HEK293T (cell line): ENCODE results near the gene CCL26.

ENCODE experiments used
- BHLHE40 ChIP-seq: fragments of 450-650 bp; IDR thresholded peaks from 2 replicates; pipeline ENCODE4 v1.6.1; 2016; ENCODE audit warnings: mild to moderate bottlenecking, moderate library complexity, borderline replicate concordance
- FOXA1 ChIP-seq: fragments of 450-650 bp; IDR thresholded peaks from 2 replicates; pipeline ENCODE4 v1.6.1; 2016; ENCODE audit warnings: mild to moderate bottlenecking
- FOXK2 ChIP-seq: fragments of 450-650 bp; IDR thresholded peaks from 2 replicates; pipeline ENCODE4 v1.6.1; 2016; ENCODE audit warnings: mild to moderate bottlenecking
- LEF1 ChIP-seq: fragments of 450-650 bp; IDR thresholded peaks from 2 replicates; pipeline ENCODE4 v1.6.1; 2017; ENCODE audit warnings: mild to moderate bottlenecking, borderline replicate concordance

DNA sequence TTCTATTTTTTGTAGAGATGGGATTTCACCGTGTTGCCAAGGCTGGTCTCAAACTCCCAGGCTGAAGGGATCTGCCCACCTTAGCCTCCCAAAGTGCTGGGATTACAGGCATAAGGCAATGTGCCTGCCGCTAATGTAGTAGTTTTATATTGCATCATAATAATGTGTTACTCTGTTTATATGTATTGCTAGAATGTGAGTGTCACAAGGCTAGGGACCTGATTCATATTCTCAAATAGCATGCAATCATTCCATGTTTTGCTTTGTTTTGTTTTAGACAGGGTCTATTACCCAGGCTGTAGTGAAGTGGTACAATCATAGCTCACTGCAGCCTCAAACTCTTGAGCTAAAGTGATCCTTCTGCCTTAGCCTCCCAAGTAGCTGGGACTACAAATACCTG is 13.5 kb downstream of the CCL26 start:
- no peak for TF ChIP-seq FOXK2
- no peak for TF ChIP-seq LEF1
- TF ChIP-seq FOXA1, result no peak
- no peak for TF ChIP-seq BHLHE40
